ENCODE data around the gene DPH7. TPM values are rescaled to one million over a fixed set of nuclear protein-coding genes. Genes with fewer than 3 reads are reported as not detected.
A peak's percentile ranks its signal among the peaks of the same experiment; 100 is the strongest.
"Not testable (repeated sequence)": the region's sequence is repeated elsewhere in the genome, so short reads cannot be mapped to it uniquely, and the experiment has no call there.

Gene DPH7
- total RNA-seq, 1 donor from 2014 or later, result 33.9 TPM

DNA sequence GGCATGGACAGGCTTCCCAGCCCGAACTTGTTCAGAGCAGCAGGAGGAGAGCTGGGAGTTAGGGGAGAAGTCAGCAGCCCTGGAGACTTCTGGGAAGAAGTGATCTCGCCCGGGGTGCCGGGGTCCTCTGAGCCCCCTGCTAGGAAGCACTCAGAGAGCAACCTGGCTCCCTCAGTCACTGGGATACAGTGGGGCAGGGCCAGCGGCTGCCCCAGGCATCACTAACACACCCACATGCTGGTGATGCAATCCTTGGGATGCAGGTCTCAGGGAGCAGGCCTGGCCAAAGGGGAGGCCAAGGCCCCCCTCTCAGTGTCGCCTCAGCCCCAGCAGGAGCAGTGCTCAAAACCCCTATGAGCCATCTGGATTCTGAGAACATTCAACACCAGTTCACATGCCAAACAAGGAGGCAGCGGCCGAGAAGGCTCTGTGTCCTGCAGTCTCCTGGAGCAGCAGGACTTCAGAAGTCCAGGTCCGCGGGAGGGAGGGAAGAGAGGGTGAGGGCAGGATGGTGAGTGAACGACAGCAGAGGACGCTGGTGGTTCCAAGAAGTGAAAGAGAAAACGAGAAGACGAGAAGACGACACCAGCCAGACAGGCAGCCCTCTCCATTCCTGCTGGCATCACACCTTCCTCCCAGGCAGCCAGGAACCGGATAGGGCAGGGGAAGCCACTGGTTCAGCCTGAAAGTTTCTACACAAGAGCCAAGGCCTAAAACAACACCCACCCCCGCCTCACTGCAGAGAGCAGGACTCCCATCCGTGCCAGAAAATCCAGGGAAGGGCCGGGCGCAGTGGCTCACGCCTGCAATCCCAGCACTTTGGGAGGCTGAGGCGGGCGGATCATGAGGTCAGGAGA, 30.8 kb downstream of the DPH7 start:
- DNase-seq (ENCODE audit: low spot score), result no peak

DNA sequence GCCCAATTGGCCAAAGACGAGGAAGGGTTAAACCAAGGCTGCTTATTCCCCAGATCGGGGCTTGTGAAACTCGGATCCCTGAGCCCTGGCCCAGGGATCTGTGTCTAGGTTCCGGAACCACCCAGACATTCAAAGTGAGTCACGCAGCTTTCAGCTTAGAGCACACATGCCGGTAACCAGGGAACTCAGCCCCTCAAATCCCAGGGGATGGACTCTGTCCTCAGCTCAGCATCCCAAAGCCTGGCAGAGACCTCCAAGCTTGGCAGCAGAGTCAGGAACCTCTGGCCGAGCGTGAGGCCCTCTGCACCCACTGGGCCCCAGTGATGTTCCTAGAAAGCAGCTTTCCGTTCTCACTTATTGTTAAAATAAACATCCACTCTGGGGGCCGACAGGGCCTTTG, 33.6 kb downstream of the DPH7 start:
- DNase-seq (ENCODE audit: low spot score), result no peak

DNA sequence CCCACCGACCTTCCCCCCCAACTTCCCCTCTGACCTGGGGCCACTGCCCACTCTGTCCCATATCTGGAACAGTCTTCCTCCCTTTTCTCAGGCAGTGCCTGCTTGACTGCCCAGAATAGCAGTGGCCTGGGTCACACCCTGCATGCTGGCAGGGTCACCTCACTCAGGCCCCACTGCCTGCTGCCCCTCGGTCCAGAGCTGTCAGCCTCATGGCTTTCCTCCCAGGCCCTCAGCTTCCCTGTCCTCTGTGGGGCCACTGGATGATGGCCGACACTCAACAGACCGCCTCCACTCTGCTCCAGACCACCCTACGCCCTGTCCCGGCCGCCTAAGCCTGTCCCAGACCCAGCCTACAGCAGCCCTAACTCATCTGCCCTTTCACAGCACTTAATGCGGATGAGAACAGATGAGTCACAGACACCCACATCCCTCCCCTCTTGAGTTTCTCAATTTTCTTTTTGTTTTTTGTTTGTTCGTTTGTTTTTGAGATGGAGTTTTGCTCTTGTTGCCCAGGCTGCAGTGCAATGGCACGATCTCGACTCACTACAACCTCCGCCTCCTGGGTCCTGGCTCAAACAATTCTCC, 34.5 kb downstream of the DPH7 start:
- DNase-seq (ENCODE audit: low spot score), result no peak

DNA sequence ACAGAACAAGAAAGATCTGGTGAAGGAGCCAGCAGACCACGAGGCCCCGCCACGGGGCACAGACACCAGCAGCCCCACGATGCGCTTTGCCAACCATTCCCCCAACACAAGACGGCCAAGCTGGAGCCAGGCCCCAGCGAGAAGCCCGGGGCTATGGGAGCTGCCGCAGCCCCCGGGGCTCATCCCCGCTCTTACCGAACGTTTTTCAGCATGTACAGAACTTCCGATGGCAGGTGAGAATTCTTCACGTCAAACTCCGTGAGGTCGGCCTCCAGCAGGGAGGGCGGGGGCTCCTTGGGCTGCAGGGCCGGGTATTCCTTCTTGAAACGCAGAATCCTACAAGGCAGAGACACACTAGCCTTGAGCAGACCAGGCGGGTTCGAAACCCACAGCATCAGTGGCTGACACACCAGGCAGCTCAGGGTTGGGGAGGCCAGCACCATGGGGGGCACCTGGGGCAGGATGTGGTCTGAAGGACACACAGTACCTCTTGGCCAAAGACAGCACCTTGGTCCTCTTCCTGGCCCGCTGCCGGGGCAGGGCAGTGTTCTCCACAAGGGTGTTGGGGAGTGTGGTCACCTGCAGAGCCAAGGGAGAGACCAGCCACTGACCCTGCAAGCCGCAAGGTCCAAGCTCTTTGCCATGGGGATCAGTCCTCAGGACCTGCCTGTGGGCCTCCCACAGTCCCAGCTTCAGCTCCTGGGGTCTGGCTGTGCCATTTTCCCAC, 35.3 kb downstream of the DPH7 start:
- no peak for DNase-seq (ENCODE audit: low spot score)

DNA sequence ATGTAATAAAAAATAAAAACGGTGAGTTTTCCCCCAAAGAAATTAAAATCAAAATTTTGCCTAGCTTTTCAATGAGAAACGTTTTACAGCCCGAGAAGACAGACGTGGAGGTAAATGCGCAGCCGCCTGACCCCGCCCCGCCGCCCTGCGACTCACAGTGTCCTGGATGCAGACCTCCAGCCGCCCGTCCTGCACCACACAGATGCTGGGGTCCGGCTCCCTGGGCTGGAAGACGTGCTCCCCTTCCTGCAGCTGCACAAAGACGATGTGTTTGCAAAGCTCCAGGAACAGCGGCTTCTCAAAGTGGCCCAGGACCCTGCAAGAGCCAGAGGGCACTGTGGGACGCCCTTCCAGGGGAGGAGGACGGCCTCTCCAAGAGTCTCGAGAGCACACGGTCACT, 36.2 kb downstream of the DPH7 start:
- no peak for DNase-seq (ENCODE audit: low spot score)

DNA sequence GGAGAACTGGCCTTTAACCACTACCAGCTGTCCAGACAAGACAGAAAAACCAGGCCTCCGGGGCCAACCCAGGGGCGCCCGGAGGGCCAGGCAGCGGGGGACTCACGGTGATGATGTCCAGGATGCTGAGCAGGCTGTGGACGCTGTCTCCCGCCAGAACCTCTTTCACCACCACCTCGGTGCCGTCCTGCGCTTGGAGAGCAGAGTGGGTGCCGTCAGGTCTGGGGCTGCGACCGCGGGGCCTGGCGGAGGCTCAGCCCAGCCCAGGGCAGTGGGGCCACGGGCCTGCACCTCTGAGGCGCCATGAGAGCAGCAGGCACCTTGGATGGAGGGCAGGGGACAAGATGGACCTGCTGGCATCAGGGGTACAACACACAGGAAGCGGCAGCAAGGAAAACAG, 38.2 kb downstream of the DPH7 start:
- no peak for DNase-seq (ENCODE audit: low spot score)

DNA sequence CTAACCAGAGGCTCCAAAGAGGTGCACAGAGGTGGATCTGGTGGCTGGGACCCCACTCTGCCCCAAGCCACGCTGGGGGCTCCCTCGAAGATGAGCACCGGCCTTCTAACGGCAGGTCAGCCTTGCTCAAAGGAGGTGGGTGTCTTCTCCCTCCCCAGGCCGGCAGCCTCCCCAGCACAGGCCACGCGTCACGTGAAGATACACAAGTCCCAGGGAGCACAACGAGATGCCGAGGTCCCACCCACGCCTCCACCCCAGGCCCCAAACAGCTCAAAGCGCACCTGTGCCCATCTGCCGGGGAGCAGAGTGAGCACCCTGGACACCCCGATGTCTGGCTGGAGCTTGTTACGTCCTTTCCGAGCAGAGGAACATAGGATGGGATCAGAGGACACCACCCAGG, 40.7 kb downstream of the DPH7 start:
- DNase-seq (ENCODE audit: low spot score), result no peak

DNA sequence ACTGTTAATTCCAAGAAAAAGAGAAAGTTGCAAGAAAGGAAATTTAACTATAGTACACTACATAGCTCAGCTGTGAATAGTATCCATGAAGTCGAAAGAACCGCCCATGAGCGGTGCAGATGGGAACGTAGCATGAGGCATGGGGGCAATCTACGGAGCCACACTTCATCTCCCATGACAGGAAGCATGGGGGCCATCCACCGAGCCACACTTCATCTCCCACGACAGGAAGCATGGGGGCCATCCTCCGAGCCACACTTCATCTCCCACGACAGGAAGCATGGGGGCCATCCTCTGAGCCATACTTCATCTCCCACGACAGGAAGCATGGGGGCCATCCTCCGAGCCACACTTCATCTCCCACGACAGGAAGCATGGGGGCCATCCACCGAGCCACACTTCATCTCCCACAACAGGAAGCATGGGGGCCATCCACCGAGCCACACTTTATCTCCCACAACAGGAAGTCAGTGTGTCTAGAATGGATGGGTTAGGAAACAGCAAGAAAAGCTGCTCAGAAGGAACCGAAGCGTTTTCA, 42.1 kb downstream of the DPH7 start:
- not testable (repeated sequence) for DNase-seq (ENCODE audit: low spot score)

DNA sequence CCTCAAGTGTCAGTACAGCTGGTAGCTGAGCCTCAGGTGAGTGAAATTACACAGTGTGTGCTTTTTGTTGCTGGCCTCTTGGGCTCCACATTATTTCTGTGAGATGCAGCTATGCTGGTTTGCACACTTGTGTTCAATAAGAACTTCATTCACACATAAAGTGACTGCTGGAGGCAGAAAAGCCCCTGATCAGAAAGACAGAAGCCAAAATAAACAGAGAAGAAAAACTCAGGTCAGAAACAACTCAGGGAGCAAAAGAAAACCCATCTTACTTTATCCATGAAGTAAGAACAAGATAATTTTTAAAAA, 43.7 kb downstream of the DPH7 start:
- no peak for DNase-seq (ENCODE audit: low spot score)

DNA sequence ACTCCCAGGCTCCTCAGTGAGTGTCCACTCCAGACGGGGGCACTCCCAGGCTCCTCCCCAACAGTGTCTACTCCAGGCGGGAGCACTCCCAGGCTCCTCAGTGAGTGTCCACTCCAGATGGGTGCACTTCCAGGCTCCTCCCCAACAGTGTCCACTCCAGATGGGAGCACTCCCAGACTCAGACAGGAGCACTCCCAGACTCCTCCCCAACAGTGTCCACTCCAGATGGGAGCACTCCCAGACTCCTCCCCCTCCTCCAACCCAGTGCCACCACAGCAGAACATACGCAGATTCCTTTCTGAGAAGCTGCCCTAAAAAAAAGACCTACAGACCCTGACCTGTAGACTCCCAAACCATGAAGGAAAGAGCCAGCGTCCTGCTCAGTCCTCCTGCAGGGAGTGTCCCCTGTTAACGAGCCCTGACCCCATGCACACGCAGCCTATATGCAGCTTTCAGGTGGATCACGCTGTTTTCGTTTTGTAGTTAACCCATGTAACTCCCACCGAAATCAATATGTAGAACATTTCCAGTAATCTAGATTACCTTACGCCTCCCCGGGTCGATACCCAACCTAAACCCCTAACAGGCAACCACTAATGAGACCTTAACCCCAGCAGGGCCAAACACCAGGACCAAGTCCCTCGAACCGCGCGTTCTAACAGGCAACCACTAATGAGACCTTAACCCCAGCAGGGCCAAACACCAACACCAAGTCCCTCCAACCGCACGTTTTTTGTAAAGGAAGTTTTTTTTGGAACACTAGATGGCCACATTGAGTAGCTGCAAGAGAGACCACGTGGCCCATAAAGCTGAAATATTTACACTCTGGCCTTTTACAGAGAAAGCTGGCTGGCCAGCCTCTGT, 44.2 kb downstream of the DPH7 start:
- peak; percentile 56 for DNase-seq (ENCODE audit: low spot score)

DNA sequence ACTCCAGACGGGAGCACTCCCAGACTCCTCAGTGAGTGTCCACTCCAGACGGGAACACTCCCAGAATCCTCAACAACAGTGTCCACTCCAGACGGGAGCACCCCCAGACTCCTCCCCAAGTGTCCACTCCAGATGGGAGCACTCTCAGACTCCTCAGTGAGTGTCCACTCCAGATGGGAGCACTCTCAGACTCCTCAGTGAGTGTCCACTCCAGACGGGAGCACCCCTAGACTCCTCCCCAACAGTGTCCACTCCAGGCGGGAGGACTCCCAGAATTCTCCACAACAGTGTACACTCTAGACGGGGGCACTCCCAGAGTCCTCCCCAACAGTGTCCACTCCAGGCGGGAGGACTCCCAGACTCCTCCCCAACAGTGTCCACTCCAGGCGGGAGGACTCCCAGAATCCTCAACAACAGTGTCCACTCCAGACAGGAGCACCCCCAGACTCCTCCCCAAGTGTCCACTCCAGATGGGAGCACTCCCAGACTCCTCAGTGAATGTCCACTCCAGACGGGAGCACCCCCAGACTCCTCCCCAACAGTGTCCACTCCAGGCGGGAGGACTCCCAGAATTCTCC, 45.7 kb downstream of the DPH7 start:
- not testable (repeated sequence) for DNase-seq (ENCODE audit: low spot score)

DNA sequence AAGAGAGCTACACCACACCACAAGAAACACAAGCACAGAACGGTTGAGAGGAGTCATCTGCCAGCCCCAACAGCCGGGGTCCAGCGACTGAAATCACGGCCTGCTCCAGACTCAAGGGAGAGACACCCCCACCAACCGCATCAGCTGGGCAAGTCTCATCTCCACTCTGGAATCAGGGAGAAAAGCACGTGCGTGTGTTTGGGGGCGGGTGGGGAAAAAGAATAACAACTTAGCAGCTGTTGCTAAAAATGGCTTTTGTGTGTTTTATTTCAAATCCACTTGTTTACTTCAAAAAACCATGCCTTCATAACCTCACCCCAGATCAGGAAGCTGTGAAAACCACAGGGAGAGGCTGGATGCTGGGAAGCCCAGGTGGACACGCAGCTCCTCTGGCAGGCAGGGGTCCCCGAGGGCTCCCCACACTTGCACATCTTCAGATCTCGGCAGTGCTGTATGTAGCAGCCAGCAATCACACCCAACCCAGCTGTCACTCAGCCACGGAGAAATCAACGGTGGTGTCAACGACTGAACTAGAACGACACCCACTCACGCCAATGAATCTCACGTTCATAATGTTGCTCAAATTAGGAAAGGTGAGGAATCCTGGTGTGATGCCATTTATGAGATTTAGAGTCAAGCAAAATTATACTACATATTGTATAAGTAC, 47.5 kb downstream of the DPH7 start:
- DNase-seq (ENCODE audit: low spot score), result no peak

DNA sequence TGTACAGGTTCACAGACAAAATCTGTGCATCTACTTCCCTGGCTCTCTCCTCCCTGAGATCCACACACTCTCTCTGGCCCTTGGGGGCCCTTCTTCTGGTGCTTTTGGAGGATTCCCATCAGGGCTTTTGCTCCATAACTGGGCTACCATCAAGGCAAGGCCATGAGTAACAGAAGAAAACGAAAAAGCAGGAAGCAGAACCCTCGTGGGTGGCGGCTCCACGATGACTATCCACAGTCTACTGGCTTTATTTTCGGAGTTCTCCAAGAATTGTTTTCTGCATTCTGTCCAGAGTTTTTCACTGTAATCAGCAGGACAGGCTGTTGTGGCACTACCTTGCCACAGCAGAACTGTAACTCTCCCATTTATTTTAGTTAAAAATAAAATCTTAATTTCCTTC, 48.4 kb downstream of the DPH7 start:
- no peak for DNase-seq (ENCODE audit: low spot score)

DNA sequence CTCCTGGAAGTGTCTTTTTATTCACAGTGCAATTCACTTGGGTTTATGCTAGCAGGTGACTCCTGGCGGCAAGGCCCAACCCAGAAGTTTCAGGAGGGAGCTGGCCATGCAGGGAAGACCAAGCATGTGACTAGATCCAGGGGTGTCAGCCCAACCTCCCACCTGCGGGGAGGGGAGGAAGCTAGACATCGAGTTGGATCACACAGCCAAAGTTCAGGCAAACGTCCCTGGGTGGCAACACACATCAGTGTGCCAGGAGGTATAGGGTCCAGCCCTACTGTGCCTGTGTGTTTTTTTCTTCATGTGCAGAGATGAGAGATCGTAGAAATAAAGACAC, 53.8 kb downstream of the DPH7 start:
- no peak for DNase-seq (ENCODE audit: low spot score)

DNA sequence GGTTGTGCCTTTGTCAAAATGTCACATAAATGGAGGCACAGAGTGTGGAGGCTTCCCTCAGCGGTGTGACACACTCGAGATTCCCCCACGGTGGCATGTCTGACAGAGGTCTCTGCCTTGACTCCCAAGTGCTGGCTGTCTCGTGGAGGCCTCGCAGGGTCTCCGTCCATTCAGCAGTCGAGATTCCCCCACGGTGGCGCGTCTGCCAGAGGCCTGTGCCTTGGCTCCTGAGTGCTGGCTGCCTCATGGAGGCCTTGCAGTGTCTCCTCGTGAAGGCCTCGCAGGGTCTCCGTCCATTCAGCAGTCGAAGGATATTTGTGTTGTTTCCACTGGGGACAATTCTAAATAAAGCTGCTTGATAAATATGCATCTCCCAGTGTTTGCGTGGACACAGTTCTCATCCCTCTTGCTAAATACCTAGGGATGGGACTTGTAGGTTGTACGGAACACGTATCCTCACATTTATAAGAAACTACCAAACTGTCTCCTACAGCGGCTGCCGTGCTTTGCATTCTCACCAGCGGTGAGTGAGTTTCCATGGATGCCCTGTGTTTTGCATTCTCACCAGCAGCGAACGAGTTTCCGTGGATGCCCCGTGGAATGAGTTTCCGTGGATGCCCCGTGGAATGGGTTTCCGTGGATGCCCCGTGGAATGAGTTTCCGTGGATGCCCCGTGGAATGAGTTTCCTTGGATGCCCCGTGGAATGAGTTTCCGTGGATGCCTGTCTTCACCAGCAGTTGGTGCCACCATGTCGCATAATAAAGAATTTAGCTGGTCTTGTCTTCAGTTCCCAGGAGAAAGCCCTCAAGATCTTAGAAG, 54.4 kb downstream of the DPH7 start:
- no peak for DNase-seq (ENCODE audit: low spot score)

DNA sequence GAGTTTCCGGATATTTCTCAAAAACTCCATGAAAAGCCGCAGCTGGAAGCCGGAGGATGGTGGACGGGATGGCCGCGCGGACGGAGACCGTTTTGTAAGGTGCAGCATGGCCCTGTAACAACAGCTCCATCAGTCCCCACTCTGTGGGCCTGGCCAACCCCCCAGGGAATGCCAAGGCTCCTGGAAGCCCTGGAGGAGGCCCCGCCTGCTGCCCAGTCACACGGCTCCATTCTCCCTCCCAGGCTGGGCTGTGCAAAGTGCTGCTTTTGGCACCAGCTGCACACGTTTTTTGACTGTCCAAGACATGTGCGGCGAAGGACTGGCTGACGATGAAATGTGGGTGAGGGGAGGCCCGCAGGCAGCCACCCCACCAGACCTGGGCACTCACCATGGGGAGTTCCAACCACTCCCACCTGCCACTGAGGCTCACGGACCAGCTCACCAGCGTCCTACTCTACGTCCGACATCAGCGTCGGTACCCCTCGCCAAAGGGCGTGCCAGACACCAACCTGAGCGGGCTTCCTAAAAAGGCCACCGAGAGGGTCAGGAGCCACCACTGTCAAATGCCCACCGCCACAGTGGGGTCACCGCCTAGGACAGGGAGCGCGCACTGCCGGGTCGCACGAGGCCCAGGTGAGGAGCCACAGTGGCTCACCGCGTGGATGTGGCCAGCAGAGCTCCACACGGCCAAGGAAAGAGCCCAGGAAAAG, 55.8 kb downstream of the DPH7 start:
- no peak for DNase-seq (ENCODE audit: low spot score)

DNA sequence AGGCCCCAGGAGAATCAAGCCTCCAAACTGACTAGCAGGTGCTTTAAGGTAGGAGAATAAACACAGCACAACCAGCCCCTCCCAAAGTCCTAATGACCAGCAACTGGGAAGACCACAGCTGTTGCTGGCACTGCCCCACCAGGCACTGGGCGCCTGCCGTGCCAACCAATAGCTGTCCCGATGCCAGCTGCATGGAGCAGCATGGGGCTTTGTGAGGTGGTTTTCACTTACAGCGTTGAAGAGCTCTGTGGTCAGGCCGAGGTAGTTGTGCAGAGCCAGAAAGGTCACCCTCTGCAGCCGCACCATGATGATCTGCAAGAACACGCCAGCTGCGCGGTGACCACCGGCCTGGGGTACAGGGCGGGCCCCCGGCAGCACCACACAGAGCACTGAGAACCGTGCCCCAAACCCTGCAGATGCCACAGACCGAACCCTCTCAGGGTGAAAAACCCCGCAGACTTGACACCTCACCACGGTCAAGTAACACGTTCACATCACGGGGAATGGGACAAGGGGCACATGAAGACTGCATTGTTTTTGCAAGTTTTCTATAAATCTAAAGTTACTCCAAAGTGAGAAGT, 57.2 kb downstream of the DPH7 start:
- DNase-seq (ENCODE audit: low spot score), result no peak

DNA sequence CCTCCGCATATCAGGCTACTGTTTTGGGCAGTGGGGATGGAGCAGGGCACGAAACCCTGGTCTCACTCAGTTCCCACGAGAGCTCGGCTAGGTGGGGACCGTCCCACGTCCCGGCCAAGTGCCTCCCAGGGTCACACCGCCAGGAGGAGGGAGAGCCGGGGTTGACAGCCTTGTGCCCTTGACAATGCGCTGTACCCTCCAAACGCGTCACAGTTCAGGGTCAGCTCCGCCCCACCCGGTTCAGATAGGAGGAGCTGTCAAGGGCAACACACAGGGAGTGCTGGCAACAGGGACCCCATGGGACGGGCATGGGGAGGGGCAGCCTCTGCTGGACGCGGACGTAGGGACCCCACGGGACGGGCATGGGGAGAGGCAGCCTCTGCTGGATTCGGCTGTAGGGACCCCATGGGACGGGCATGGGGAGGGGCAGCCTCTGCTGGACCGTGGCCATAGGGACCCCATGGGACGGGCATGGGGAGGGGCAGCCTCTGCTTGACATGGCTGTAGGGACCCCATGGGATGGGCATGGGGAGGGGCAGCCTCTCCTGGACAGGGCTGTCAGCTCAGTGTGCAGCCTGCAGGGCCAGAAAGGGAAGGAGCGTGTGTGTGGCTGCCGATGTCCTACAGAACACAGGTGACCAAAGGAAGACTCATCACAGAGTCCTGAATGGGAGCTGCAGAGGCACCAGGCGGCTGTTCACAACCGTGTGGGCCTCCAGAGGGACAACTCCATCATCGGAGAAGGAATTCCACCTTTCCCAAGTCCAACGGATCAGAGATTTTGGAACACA, 57.9 kb downstream of the DPH7 start:
- no peak for DNase-seq (ENCODE audit: low spot score)

Data from mucosa of gallbladder (tissue), 1 donor.